DMS114 treated with DMSO at 0.1 percent for 48 hours (cell line): Measurements from ENCODE around the gene ATP13A1.

Source experiments
- DNase-seq: peaks from one replicate; lab custom pipeline; 2025; ENCODE audit not compliant: unreplicated experiment; lab: John Stamatoyannopoulos, UW

ATP13A1 gene

GRCh38 chr19:19645233-19645870 lies 18.1 kb downstream of the ATP13A1 start:
- DNase-seq, result no peak

DNA sequence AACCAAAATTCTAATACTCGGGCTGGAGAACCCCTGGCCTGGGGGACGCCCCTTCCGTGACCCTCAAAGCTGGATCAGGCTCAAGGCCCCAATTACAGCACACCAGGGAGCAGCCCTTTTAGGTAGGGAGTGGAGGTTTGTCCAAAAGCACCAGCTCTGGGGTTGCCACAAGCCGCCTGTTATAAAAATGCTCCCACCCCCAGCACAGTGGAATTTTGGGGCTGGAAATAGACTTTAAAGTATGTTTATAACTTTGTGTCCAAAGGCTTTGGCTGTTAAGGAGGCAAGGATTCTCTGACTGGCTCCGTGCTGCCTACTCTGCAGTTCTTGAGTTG lies 19.5 kb downstream of the ATP13A1 start:
- DNase-seq, result no peak

DNA sequence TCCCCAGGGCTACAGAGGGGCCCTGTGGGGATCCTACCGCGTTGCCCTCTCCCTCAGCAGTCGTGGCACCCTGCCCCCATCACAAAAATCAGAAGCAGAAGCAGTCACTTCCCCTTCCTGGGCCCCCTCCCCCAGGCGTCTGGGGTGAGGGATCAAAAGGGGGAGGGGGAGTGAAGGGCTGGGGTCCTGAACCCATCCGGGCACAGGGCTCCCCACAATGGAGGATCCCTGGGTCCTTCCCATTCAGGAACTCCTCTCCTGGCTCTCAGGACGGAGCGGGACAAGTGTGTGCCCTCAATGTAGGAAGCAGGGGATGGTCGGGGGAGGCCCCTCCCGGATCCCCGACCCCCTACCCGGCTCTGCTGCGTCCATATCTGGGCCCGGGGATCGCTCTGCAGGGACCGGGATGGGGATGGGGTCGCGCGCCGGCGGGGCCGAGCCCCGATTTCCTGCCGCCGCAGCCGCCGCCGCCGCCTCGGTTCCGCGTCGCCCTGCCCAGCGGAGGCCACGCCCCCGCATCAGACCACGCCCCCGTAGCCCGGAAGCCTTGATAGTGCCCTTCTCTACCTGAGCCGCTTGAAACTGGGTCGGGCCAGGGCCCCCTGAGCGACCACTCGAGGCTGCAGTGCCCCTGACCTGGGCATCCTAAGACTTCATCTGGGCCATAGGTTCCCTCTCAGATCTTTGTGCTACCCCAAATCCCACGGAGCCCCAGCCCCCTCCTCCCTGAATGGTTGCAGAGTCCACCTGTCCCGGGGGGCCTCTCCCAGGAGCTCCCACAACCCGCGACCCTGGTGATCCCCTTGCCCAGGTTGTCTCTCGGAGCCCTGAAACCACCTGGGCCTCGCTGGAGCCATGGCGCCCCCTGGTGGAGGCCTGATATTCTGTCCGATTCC lies 20.1 kb downstream of the ATP13A1 start, which contains the start of gene GMIP:
TSS of gene GMIP (minus strand) at position 500 of the 896 bp plus-strand sequence. CDS start at position 372, 128 bp downstream.
- peak; percentile 18 for DNase-seq

GRCh38 chr19:19642506-19643157 lies 20.8 kb downstream of the ATP13A1 start:
- no peak for DNase-seq

DNA sequence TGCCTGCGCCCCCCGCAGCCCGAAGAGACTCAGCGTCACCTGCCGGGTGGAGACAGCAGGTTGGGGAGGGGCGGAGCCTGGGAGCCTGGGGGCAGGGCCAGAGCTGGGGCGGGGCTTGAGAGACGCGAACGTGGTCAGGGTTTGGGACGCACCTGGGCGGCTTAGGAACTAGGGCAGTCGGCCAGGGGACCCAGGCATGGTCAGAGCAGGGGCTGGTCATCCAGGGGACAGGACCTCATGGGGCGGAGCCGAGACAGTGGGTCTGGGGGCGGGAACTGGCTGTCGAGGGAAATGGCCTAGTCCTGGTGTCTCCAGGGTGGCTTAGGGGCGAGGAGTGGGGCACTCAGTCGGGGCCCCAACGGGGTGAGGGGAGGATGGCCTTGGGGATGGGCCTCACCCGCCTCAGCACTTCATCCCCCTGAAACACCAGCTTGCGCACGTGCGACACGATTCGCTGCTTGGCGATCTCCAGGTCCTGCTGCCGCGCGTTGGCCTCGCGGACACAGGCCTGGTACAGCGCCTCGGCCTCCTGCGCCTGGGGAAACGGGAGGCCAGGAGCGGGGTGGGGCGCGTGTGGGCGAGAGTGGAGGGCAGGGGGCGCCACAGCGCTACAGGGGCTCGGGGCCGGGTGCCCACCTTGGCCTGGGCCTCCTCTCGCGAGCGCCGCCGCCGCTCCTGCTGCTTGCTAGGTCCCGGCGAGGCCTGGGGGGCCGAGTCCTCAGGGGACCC lies 25.8 kb downstream of the ATP13A1 start:
- DNase-seq, result no peak

- DNase-seq, result no peak
Measured at GRCh38 chr19:19637186-19637522, 26.3 kb downstream of the ATP13A1 start.

- DNase-seq, result no peak
Measured at GRCh38 chr19:19636573-19637185, 26.8 kb downstream of the ATP13A1 start.

DNA sequence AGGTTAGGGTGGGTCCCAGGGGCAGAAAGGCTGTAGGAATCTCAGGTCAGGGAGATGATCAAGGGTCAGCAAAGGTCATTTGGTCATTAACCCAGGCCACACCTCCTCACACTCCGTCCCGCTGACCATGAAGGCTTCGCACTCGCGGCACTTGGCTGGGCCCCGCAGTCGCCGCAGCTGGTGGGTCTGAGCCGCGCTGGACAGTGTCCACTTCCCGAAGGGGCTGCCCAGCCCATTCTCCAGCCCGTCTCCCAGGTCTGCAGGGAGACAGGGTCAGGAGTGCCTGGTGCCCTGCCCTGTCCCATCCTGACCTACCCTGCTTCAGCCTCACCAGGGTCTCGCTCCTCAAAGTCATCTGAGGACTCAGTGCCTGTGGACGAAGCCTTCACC lies 28.2 kb downstream of the ATP13A1 start:
- DNase-seq, result no peak

DNA sequence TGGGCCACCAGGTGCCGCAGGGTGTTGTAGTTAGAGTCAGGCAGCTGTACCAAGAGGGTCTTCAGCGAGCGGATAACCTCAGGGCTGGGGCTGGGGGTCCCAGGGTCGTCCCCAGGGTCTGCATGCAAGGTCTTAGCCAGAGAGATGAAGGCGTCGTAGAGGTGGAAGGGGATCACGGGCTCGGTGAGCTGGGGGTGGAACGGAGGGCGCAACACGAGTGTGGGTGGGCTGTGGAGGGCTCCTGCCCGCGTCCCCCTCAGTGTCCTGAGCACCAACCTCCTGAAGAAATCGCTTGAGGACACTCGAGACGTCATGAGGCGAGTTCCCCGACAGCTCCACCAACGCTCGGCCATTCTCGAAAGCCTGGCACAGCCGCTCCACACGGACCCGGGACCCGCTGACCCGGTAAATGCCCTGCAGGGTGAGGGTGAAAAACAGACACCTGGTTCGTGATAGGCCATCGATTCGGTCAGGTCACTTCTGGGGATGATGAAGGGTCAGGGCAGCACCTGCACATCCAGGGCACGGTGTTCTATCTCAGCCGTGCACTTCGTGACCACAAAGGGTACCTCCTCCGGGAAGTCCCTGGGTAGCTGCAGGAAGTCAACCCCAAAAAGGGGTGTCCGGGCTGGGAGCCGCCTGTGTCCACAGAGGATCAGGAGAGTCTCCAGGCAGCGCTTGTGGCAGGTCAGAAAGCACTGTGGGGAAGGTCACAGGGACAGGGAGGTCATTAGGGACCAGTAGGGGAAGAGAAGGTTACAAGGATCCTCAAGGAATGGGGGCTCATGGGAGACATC lies 28.8 kb downstream of the ATP13A1 start:
- no peak for DNase-seq

- no peak for DNase-seq
Measured at GRCh38 chr19:19633711-19634515, 29.6 kb downstream of the ATP13A1 start.

DNA sequence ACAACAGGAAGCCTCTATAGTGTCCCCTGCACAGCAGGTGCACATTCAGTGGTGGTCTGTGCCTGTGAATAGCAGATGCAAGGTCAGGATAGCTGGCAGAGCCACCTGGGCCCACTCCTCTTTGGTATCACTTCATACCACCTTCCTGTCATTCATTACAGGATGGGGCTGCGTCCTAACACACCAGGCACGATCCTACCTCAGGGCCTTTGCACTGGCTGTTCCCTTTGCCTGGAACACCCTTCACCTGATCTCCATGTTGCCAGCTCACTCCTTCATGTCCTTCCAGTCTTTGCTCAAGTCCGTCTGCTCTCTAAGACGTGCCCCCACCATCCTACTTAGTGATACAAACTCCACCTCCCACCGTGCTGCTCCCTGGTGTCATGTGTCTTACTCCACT lies 30.8 kb downstream of the ATP13A1 start:
- no peak for DNase-seq

- DNase-seq, result no peak
Measured at GRCh38 chr19:19631346-19631745, 32.1 kb downstream of the ATP13A1 start.

DNA sequence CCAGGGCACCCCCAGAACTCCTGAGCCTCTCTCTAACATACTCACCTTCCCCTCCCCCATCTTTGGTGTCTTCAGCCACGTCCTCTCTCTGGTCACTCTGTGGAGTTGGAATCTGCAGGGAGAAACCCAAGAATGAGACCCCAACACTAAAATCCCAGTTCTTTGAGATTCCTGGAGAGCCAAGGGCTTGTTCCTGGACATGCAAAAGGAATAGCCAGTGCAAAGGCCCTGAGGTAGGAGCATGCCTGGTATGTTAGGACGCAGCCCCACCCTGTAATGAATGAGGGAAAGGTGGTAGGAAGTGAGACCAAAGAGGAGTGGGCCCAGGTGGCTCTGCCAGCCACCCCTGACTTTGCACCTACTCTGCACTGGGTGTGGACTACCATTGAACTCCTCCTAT lies 33.0 kb downstream of the ATP13A1 start:
- DNase-seq, result no peak

GRCh38 chr19:19630062-19630414 lies 33.4 kb downstream of the ATP13A1 start:
- no peak for DNase-seq

DNA sequence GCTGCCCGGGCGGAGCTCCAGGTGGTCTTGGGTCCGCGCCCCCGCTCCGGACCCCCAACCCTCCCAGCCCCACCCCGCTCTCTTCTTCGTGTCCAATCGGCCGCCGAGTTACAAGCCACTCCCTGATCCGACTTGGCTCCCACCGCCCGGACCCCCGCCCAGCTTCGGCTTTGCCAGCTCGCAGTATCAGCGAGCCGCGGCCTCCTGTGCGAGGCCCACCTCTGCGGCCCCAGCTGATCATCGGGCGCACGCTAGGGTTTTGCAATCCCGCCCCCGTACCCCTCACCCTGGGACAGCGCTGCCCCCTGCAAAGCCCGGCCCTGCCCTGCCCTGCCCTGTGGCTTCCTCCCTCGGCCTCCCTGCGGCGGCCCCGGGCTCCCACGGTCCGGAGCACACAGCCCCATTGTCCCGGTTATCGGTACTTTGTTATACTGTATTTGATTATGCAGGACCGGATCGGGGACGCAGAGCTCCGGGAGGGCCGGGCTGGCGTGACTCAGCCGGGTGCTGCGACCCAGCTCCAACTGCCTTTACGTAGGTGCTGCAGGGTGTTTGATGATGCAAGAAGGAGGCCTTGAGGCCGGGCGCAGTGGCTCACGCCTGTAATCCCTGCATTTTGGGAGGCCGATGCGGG lies 34.9 kb downstream of the ATP13A1 start:
- no peak for DNase-seq

- no peak for DNase-seq
Measured at GRCh38 chr19:19627621-19628500, 35.6 kb downstream of the ATP13A1 start, which contains the start of gene LPAR2. LPAR2 (minus strand) TSS chr19:19628220; CDS start chr19:19627275, 945 bp downstream.

GRCh38 chr19:19626516-19627472 lies 36.7 kb downstream of the ATP13A1 start:
- no peak for DNase-seq
